Caco-2 (cell line): ENCODE measurements around the gene SLMAP. TPM values are rescaled to one million over a fixed set of nuclear protein-coding genes. Genes with fewer than 3 reads are reported as not detected.

ENCODE experiments used
- BruUV-seq: library from RNA; stranded (reverse); fragments of 400-500 nt; replicated peaks from 2 replicates; lab custom pipeline; 2021; lab: Mats Ljungman, UMichigan
- CTCF ChIA-PET: fragments of 300-600 bp; sonication (Branson Sonifier 250); formaldehyde crosslinking; loops from one replicate; lab custom pipeline; 2022; ENCODE audit warnings: antibody characterized with exemption; lab: Charles Lee
- POLR2A ChIA-PET: fragments of 300-600 bp; sonication (Branson Sonifier 250); formaldehyde crosslinking; loops from one replicate; lab custom pipeline; 2022; ENCODE audit warnings: antibody characterized with exemption; lab: Charles Lee
- DNase-seq, 2 experiments: peaks; one replicate each; pipeline versions ENCODE4 v3.0.0 to v3.0.0-alpha.2; 2020 to 2022
- H3K27me3 ChIP-seq: replicated peaks from 2 replicates; pipeline ENCODE4 v1.6.0; 2011; ENCODE audit warnings: low read length; ENCODE audit not compliant: control insufficient read depth, insufficient read depth
- H3K36me3 ChIP-seq: 2 replicates; pipeline ENCODE4 v1.5.1; 2011; ENCODE audit warnings: low read length; ENCODE audit not compliant: control insufficient read depth, insufficient read depth
- H3K4me1 ChIP-seq: fragments of 250-450 bp; sonication (Bioruptor Pico); 2 replicates; pipeline ENCODE4 v1.5.1; 2020; ENCODE audit warnings: mild to moderate bottlenecking
- H3K4me3 ChIP-seq: 2 replicates; pipeline ENCODE4 v1.5.1; 2011; ENCODE audit warnings: low read depth, mild to moderate bottlenecking, control low read depth, low read length
- H3K9me3 ChIP-seq: fragments of 250-450 bp; sonication (Bioruptor Pico); 2 replicates; pipeline ENCODE4 v1.5.1; 2020; ENCODE audit warnings: mild to moderate bottlenecking, moderate library complexity
- H3K27ac Mint-ChIP-seq: one replicate; pipeline ENCODE4 v1.8.0; 2022; ENCODE audit warnings: mixed read lengths; ENCODE audit not compliant: unreplicated experiment
- H3K27me3 Mint-ChIP-seq: one replicate; pipeline ENCODE4 v1.8.0; 2022; ENCODE audit warnings: mixed read lengths; ENCODE audit not compliant: insufficient read depth, unreplicated experiment
- H3K36me3 Mint-ChIP-seq: one replicate; pipeline ENCODE4 v1.8.0; 2022; ENCODE audit warnings: mild to moderate bottlenecking, mixed read lengths; ENCODE audit not compliant: insufficient read depth, unreplicated experiment
- H3K4me1 Mint-ChIP-seq: one replicate; pipeline ENCODE4 v1.8.0; 2022; ENCODE audit warnings: low read depth, mixed read lengths; ENCODE audit not compliant: unreplicated experiment
- H3K4me3 Mint-ChIP-seq: one replicate; pipeline ENCODE4 v1.8.0; 2022; ENCODE audit warnings: mild to moderate bottlenecking, moderate library complexity, mixed read lengths; ENCODE audit not compliant: unreplicated experiment
- H3K9me3 Mint-ChIP-seq: one replicate; pipeline ENCODE4 v1.8.0; 2022; ENCODE audit warnings: mixed read lengths; ENCODE audit not compliant: unreplicated experiment
- intact Hi-C: fragments of 100-400 bp; cut with micrococcal nuclease; formaldehyde crosslinking; loops from one replicate; pipeline ENCODE4 v1.10.0; 2022; ENCODE audit not compliant: unreplicated experiment
- total RNA-seq: library from RNA; stranded (reverse); gene quantifications from 2 replicates; pipeline ENCODE4 v1.2.3, GENCODE V29; 2022
- TF ChIP-seq, protein P1 (sequence below), 2 experiments: fragments of 200-600 bp in 1 of 2; IDR thresholded peaks; 1 replicate in 1 of 2; 2 replicates in 1 of 2; pipeline versions ENCODE4 v1.5.1 to v1.8.0; 2011 to 2022; ENCODE audit warnings: antibody characterized with exemption in 1 of 2, control low read depth in 1 of 2, inconsistent platforms in 1 of 2, low read depth in 1 of 2, low read length in 1 of 2, mild to moderate bottlenecking in 1 of 2, moderate library complexity in 1 of 2; ENCODE audit not compliant: insufficient read depth in 1 of 2, severe bottlenecking in 1 of 2, unreplicated experiment in 1 of 2

Gene SLMAP
- total RNA-seq, 1 experiment from 2014 or later: 136 TPM

DNA sequence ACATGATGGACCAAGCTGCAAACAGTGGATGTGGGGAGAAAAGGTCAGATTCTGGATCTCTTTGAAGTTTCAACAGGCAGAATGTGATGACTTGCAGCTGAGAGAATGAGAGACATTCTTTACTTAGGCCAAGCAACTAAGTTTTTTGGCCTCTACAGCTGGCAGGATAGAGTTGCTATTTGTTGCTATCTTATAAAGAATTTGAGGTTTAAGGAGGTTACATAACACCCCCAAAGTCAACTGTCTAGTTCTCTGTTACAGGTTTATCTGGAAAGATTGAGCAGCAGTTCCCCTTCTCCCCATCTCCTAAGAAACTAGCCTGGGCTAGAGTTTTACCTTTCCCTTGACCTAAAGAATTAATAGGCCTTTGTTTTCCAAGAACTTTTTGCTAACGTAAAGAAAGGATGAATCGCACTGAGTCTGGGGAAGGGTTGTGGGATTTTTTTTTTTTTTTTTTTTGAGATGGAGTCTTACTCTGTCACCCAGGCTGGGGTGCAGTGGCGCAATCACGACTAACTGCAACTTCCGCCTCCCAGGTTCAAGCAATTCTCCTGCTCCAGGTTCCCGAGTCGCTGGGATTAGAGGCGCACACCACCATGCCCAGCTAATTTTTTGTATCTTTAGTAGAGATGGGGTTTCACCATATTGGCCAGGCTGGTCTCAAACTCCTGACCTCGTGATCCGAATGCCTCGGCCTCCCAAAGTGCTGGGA, 26.6 kb upstream of the SLMAP start:
- POLR2A ChIA-PET: interaction anchor here (0.6 kb wide), 1 partner anchor 268 kb away, joined by 3 read pairs; no protein-coding TSS in a partner anchor
- Histone ChIP-seq H3K4me1 (peaks cover 4% of the 10 kb centered on the region; the same call in 1 of the 2 replicates), H3K27me3 (no peaks in the 10 kb centered on the region), H3K36me3 (no peaks in the 10 kb centered on the region), H3K4me3 (no peak overlapping the region), H3K9me3 (no peaks in the 10 kb centered on the region)
- peaks cover 15% of the 10 kb centered on the region for H3K4me1 Mint-ChIP-seq
- no TSS peak for BruUV-seq
- no peaks in the 10 kb centered on the region for H3K9me3 Mint-ChIP-seq
- no peaks in the 10 kb centered on the region for H3K36me3 Mint-ChIP-seq
- peak; percentile 39 to 41 for DNase-seq
- peak overlapping the region; percentile 7 for H3K4me3 Mint-ChIP-seq
- no peaks in the 10 kb centered on the region for H3K27me3 Mint-ChIP-seq
- H3K27ac Mint-ChIP-seq: no peak overlapping the region
- TF ChIP-seq, protein P1, sequence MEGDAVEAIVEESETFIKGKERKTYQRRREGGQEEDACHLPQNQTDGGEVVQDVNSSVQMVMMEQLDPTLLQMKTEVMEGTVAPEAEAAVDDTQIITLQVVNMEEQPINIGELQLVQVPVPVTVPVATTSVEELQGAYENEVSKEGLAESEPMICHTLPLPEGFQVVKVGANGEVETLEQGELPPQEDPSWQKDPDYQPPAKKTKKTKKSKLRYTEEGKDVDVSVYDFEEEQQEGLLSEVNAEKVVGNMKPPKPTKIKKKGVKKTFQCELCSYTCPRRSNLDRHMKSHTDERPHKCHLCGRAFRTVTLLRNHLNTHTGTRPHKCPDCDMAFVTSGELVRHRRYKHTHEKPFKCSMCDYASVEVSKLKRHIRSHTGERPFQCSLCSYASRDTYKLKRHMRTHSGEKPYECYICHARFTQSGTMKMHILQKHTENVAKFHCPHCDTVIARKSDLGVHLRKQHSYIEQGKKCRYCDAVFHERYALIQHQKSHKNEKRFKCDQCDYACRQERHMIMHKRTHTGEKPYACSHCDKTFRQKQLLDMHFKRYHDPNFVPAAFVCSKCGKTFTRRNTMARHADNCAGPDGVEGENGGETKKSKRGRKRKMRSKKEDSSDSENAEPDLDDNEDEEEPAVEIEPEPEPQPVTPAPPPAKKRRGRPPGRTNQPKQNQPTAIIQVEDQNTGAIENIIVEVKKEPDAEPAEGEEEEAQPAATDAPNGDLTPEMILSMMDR (IDR thresholded peaks at IDR 0.05; ENCODE audit: insufficient read depth in 1 of 2, low read depth in 1 of 2, low read length in 1 of 2, severe bottlenecking in 1 of 2, unreplicated experiment in 1 of 2): no peak
- CTCF ChIA-PET: no interaction called here
- intact Hi-C loops: loop anchor here (2.0 kb wide), 1 partner anchor 33 kb away; no protein-coding TSS in a partner anchor

DNA sequence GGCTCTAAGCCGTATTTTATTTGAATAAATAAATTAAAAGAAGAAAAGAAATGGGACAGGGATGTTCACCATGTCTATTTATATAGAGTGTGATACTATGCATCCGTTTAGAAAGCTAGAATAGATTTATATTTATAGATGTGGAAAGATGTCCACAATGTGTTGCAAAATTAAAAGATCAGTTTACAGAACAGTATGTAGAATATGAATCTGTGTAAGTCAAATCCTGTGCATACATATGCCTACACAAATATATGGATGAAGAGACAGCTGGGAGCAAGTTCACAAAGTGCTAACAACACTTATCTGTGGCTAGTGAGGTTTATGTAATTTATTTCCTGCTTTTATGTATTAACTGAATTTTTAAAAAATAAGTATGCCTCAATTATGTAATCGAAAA, 25.4 kb upstream of the SLMAP start:
- Mint-ChIP-seq H3K9me3 (no peaks in the 10 kb centered on the region), H3K4me1 (peaks cover 15% of the 10 kb centered on the region), H3K4me3 (no peak overlapping the region), H3K27ac (no peak overlapping the region), H3K27me3 (no peaks in the 10 kb centered on the region), H3K36me3 (no peaks in the 10 kb centered on the region)
- no peaks in the 10 kb centered on the region for H3K36me3 ChIP-seq
- no peaks in the 10 kb centered on the region for H3K27me3 ChIP-seq
- no TSS peak for BruUV-seq
- TF ChIP-seq, protein P1 (IDR thresholded peaks at IDR 0.05; ENCODE audit: insufficient read depth in 1 of 2, low read depth in 1 of 2, low read length in 1 of 2, severe bottlenecking in 1 of 2, unreplicated experiment in 1 of 2): no peak
- peaks cover 4% of the 10 kb centered on the region; the same call in 1 of the 2 replicates for H3K4me1 ChIP-seq
- CTCF ChIA-PET: no interaction called here
- no peaks in the 10 kb centered on the region for H3K9me3 ChIP-seq
- no peak overlapping the region for H3K4me3 ChIP-seq
- no peak for DNase-seq
- intact Hi-C loops: no loop called here
- POLR2A ChIA-PET: no interaction called here

DNA sequence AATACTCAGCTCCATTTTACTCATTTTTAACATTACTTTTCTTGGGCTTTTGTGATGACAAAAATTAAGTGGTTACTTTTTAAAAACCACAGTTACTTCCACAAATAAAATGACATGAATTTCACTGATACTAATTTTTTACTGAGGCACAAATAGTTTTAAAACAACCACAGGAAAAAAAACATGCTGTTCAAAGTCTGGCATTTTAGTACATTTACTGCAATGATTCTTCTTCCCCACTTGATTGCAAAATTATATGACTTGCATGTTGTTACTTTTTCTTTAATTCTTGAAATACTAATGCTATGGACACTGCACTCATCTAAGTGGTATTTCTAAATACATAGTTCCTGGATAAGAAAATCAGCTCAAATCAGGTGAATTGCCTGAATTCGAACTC, 24.8 kb upstream of the SLMAP start:
- BruUV-seq: no TSS peak
- Mint-ChIP-seq H3K4me3 (no peak overlapping the region), H3K27ac (no peak overlapping the region), H3K27me3 (no peaks in the 10 kb centered on the region), H3K9me3 (no peaks in the 10 kb centered on the region), H3K4me1 (peaks cover 15% of the 10 kb centered on the region), H3K36me3 (no peaks in the 10 kb centered on the region)
- TF ChIP-seq, protein P1 (IDR thresholded peaks at IDR 0.05; ENCODE audit: insufficient read depth in 1 of 2, low read depth in 1 of 2, low read length in 1 of 2, severe bottlenecking in 1 of 2, unreplicated experiment in 1 of 2): no peak
- ChIA-PET POLR2A (no interaction called here), CTCF (no interaction called here)
- no peak for DNase-seq
- Histone ChIP-seq H3K27me3 (no peaks in the 10 kb centered on the region), H3K36me3 (no peaks in the 10 kb centered on the region), H3K4me3 (no peak overlapping the region), H3K9me3 (no peaks in the 10 kb centered on the region), H3K4me1 (peaks cover 4% of the 10 kb centered on the region; the same call in 1 of the 2 replicates)
- intact Hi-C loops: no loop called here
